K562 (cell line): ENCODE data around the gene NR0B2. TPM values are rescaled to one million over a fixed set of nuclear protein-coding genes. Genes with fewer than 3 reads are reported as not detected.

Experiments used
- E4F1 ChIP-seq: fragments of 250-450 bp; sonication (Bioruptor Pico); IDR thresholded peaks from 2 replicates; pipeline ENCODE4 v1.5.0; 2021; ENCODE audit warnings: mild to moderate bottlenecking, borderline replicate concordance
- ETV5 ChIP-seq: sonication (generic); formaldehyde crosslinking; IDR thresholded peaks from 2 replicates; pipeline ENCODE4 v1.4.0; 2020; ENCODE audit warnings: low read depth, mild to moderate bottlenecking, missing genetic modification reagents
- FOSL1 ChIP-seq: fragments of 200-800 bp; sonication (Bioruptor generic); conservative IDR thresholded peaks from 2 replicates; pipeline ENCODE4 v1.6.1; 2016; ENCODE audit warnings: missing genetic modification characterization, missing compliant biosample characterization
- FOXA3 ChIP-seq, 2 experiments: fragments of 450-650 bp in 1 of 2; sonication (generic) in 1 of 2; formaldehyde crosslinking; IDR thresholded peaks in 1 of 2; conservative IDR thresholded peaks in 1 of 2; 2 replicates each; pipeline versions ENCODE4 v1.4.0 to v1.8.0; 2020 to 2022; ENCODE audit warnings: mild to moderate bottlenecking in 2 of 2, missing genetic modification reagents in 1 of 2
- FOXJ3 ChIP-seq: sonication (generic); formaldehyde crosslinking; IDR thresholded peaks from 2 replicates; pipeline ENCODE4 v1.4.0; 2020; ENCODE audit warnings: mild to moderate bottlenecking, missing genetic modification reagents
- HDAC8 ChIP-seq: fragments of 450-650 bp; IDR thresholded peaks from 2 replicates; pipeline ENCODE4 v1.6.1; 2016; ENCODE audit warnings: mild to moderate bottlenecking, missing genetic modification characterization, moderate library complexity, missing compliant biosample characterization
- HNRNPK ChIP-seq: fragments of 200-400 bp; formaldehyde crosslinking; IDR thresholded peaks from one replicate; pipeline ENCODE4 v1.6.1; 2018; ENCODE audit warnings: mild to moderate bottlenecking, low read depth, low read length; ENCODE audit not compliant: poor library complexity, severe bottlenecking
- HSF4 ChIP-seq: fragments of 250-450 bp; sonication (Bioruptor Pico); IDR thresholded peaks from 2 replicates; pipeline ENCODE4 v2.1.2; 2022; ENCODE audit warnings: mild to moderate bottlenecking, moderate library complexity, borderline replicate concordance
- KAT2B ChIP-seq: IDR thresholded peaks from one replicate; pipeline ENCODE4 v1.6.1; 2012; ENCODE audit warnings: low read depth, mild to moderate bottlenecking, control low read depth, inconsistent platforms, low read length, moderate library complexity
- NFIX ChIP-seq: fragments of 250-450 bp; sonication (Bioruptor Pico); IDR thresholded peaks from 2 replicates; pipeline ENCODE4 v1.4.0; 2020; ENCODE audit warnings: low read depth, mild to moderate bottlenecking, moderate library complexity
- NONO ChIP-seq, 2 experiments: fragments of 200-400 bp in 1 of 2; fragments of 450-650 bp in 1 of 2; formaldehyde crosslinking in 1 of 2; IDR thresholded peaks; 2 replicates each; pipeline ENCODE4 v1.6.1; 2017; ENCODE audit warnings: low read depth in 2 of 2, mild to moderate bottlenecking in 2 of 2, moderate library complexity in 2 of 2, low read length in 1 of 2
- POLR2AphosphoS2 ChIP-seq: IDR thresholded peaks from 2 replicates; pipeline ENCODE4 v1.6.1; 2012; ENCODE audit warnings: low read length, improper control_type of control experiment
- PPARD ChIP-seq: fragments of 250-450 bp; sonication (Bioruptor Pico); IDR thresholded peaks from 2 replicates; pipeline ENCODE4 v1.8.0; 2022; ENCODE audit warnings: inconsistent platforms, mild to moderate bottlenecking, moderate library complexity
- PREB ChIP-seq: sonication (generic); formaldehyde crosslinking; IDR thresholded peaks from 2 replicates; pipeline ENCODE4 v1.8.1; 2023; ENCODE audit warnings: mild to moderate bottlenecking, missing genetic modification reagents
- RBM15 ChIP-seq: fragments of 200-400 bp; formaldehyde crosslinking; IDR thresholded peaks from 2 replicates; pipeline ENCODE4 v1.6.1; 2018; ENCODE audit warnings: mild to moderate bottlenecking, low read length, moderate library complexity; ENCODE audit not compliant: insufficient read depth
- SMAD4 ChIP-seq: fragments of 250-450 bp; sonication (Bioruptor Pico); conservative IDR thresholded peaks from 2 replicates; pipeline ENCODE4 v1.8.0; 2021; ENCODE audit warnings: inconsistent platforms, mild to moderate bottlenecking, moderate library complexity
- TEAD4 ChIP-seq, 2 experiments: sonication (generic) in 1 of 2; formaldehyde crosslinking in 1 of 2; IDR thresholded peaks; 2 replicates each; pipeline versions ENCODE4 v1.6.1 to v1.8.0; 2012 to 2022; ENCODE audit warnings: borderline replicate concordance in 1 of 2, inconsistent platforms in 1 of 2, low read length in 1 of 2, mild to moderate bottlenecking in 1 of 2, missing genetic modification reagents in 1 of 2
- ZC3H11A ChIP-seq: IDR thresholded peaks from 2 replicates; pipeline ENCODE4 v1.6.1; 2012; ENCODE audit warnings: low read depth, low read length, improper control_type of control experiment
- ZNF165 ChIP-seq: fragments of 250-450 bp; sonication (Bioruptor Pico); IDR thresholded peaks from 2 replicates; pipeline ENCODE4 v1.4.0; 2020; ENCODE audit warnings: borderline replicate concordance
- ZNF644 ChIP-seq: fragments of 200-800 bp; sonication (Bioruptor generic); IDR thresholded peaks from 2 replicates; pipeline ENCODE4 v1.6.1; 2016; ENCODE audit warnings: low read depth, missing genetic modification characterization, missing compliant biosample characterization
- ZNF766 ChIP-seq: fragments of 200-800 bp; sonication (Bioruptor generic); conservative IDR thresholded peaks from 2 replicates; pipeline ENCODE4 v1.6.1; 2016; ENCODE audit warnings: missing genetic modification characterization, missing compliant biosample characterization
- polyA plus RNA-seq, 8 experiments: library from polyadenylated mRNA; depleted of rRNA in 4 of 8; stranded (reverse) in 5 of 8; unstranded in 3 of 8; fragments of >200 nt; fragmentation: Nextera tagmentation in 2 of 8; fragmentation: Illumina TruSeq in 1 of 8; extraction: Ambion mirVana in 2 of 8; extraction: Trizol in 1 of 8; gene quantifications; 2 replicates each; pipeline versions ENCODE4 v1.2.1 to v1.2.3, GENCODE V29; 2011 to 2014; ENCODE audit warnings: inconsistent platforms in 1 of 8, missing spikeins in 1 of 8
- total RNA-seq, 7 experiments: library from RNA; depleted of rRNA in 6 of 7; stranded (reverse); fragments of >200 nt in 6 of 7; fragmentation: Illumina TruSeq in 2 of 7; extraction: Trizol in 2 of 7; gene quantifications; 2 replicates each; pipeline versions ENCODE4 v1.2.1 to v1.2.3, GENCODE V29; 2011 to 2021; ENCODE audit warnings: low replicate concordance in 1 of 7

Gene NR0B2
- total and polyA plus RNA-seq, 9 of the 15 experiments (the other 6 are each of a cell fraction or from before 2014, with no cell fraction given) = not detected

GRCh38 chr1:26921540-26922430 lies 8.0 kb upstream of the NR0B2 start, which contains the start of gene NUDC (continued):
- TF ChIP-seq PPARD (CRISPR knock-in tag) (no peak), ZC3H11A (no peak), ZNF766 (CRISPR knock-in tag) (no peak), ZNF644 (no peak), HNRNPK (no peak), HDAC8 (tag) (peak; percentile 76), E4F1 (no peak), POLR2AphosphoS2 (0 out of 2 replicates have a peak, but pooled peaks have one; percentile 43), NONO (IDR thresholded peaks at IDR 0.05; ENCODE audit: low read depth in 2 of 2, low read length in 1 of 2) (peak in 1 of 2 experiments; percentile 38; a peak in 2 of 4 replicates), SMAD4 (peak; percentile 35), ZNF165 (CRISPR knock-in tag) (no peak), TEAD4 (IDR thresholded peaks at IDR 0.05; ENCODE audit: low read length) (peak; percentile 49; the same call in 1 of the 2 replicates), TEAD4 (CRISPR knock-in tag; IDR thresholded peaks at IDR 0.05; ENCODE audit: borderline replicate concordance) (peak; percentile 87; the same call in 1 of the 2 replicates), FOXA3 (CRISPR knock-in tag; conservative IDR thresholded peaks at IDR 0.05 in 1 of 2, IDR thresholded peaks at IDR 0.05 in 1 of 2) (peak in 1 of 2 experiments; percentile 38; a peak in 1 of 4 replicates), ETV5 (CRISPR knock-in tag) (peak; percentile 88), PREB (CRISPR knock-in tag) (no peak), HSF4 (CRISPR knock-in tag) (no peak), RBM15 (no peak), FOXJ3 (CRISPR knock-in tag) (no peak), NFIX (CRISPR knock-in tag) (no peak), KAT2B (no peak), FOSL1 (tag) (no peak)
